ENCODE measurements around the gene TLN1.

DNA sequence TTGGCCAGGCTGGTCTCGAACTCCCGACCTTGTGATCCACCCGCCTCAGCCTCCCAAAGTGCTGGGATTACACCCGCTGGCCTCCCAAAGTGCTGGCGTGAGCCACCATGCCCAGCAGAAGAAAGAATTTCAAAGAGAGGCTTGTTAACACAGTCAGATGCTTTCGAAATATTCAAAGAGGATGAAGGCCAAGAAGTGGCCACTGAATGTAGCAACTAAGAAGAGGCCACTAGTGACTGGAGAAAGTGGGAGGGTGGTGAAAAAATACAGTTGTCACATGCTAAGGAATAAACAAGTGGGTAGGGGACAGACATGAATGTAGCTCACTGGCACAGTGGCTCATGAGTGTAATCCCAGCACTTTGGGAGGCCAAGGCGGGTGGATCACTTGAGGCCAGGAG lies 29.3 kb downstream of the TLN1 start:
- TF ChIP-seq, protein P1, sequence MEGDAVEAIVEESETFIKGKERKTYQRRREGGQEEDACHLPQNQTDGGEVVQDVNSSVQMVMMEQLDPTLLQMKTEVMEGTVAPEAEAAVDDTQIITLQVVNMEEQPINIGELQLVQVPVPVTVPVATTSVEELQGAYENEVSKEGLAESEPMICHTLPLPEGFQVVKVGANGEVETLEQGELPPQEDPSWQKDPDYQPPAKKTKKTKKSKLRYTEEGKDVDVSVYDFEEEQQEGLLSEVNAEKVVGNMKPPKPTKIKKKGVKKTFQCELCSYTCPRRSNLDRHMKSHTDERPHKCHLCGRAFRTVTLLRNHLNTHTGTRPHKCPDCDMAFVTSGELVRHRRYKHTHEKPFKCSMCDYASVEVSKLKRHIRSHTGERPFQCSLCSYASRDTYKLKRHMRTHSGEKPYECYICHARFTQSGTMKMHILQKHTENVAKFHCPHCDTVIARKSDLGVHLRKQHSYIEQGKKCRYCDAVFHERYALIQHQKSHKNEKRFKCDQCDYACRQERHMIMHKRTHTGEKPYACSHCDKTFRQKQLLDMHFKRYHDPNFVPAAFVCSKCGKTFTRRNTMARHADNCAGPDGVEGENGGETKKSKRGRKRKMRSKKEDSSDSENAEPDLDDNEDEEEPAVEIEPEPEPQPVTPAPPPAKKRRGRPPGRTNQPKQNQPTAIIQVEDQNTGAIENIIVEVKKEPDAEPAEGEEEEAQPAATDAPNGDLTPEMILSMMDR (conservative IDR thresholded peaks at IDR 0.05; ENCODE audit: low read length) = no peak
- no peak for TF ChIP-seq EZH2phosphoT487 (IDR thresholded peaks at IDR 0.05; ENCODE audit: borderline replicate concordance, low read depth, low read length)

Data from OCI-LY7 (cell line).